ENCODE measurements around the gene TOLLIP.

The TOLLIP gene

GRCh38 chr11:1283091-1283511, 26.3 kb downstream of the TOLLIP start:
- in situ Hi-C loops (cut with MboI; ENCODE audit: low sequenced_read_pairs, unreplicated experiment), result no loop called here
- DNase-seq (ENCODE audit: low spot score), result no peak
- TF ChIP-seq CTCF (IDR thresholded peaks at IDR 0.05; ENCODE audit: borderline replicate concordance, control extremely low read depth, extremely low read depth, insufficient read depth, missing control alignments), result no peak

- in situ Hi-C loops (cut with MboI; ENCODE audit: low sequenced_read_pairs, unreplicated experiment), result no loop called here
- no peak for DNase-seq (ENCODE audit: low spot score)
Observed at GRCh38 chr11:1281974-1282365, 27.5 kb downstream of the TOLLIP start.

GRCh38 chr11:1281326-1281973, 28.0 kb downstream of the TOLLIP start:
- TF ChIP-seq CTCF (IDR thresholded peaks at IDR 0.05; ENCODE audit: borderline replicate concordance, control extremely low read depth, extremely low read depth, insufficient read depth, missing control alignments), result no peak
- DNase-seq (ENCODE audit: low spot score), result no peak
- in situ Hi-C loops (cut with MboI; ENCODE audit: low sequenced_read_pairs, unreplicated experiment), result no loop called here

More at GRCh38 chr11:1281974-1282365, 27.5 kb downstream of the TOLLIP start:
- TF ChIP-seq CTCF (IDR thresholded peaks at IDR 0.05; ENCODE audit: borderline replicate concordance, control extremely low read depth, extremely low read depth, insufficient read depth, missing control alignments), result no peak

- DNase-seq (ENCODE audit: low spot score), result no peak
- in situ Hi-C loops (cut with MboI; ENCODE audit: low sequenced_read_pairs, unreplicated experiment), result no loop called here
- no peak for TF ChIP-seq CTCF (IDR thresholded peaks at IDR 0.05; ENCODE audit: borderline replicate concordance, control extremely low read depth, extremely low read depth, insufficient read depth, missing control alignments)
Observed at GRCh38 chr11:1280116-1281035, 29.1 kb downstream of the TOLLIP start.

GRCh38 chr11:1279674-1280055, 29.8 kb downstream of the TOLLIP start:
- no peak for DNase-seq (ENCODE audit: low spot score)
- in situ Hi-C loops (cut with MboI; ENCODE audit: low sequenced_read_pairs, unreplicated experiment), result no loop called here
- TF ChIP-seq CTCF (IDR thresholded peaks at IDR 0.05; ENCODE audit: borderline replicate concordance, control extremely low read depth, extremely low read depth, insufficient read depth, missing control alignments), result no peak

- in situ Hi-C loops (cut with MboI; ENCODE audit: low sequenced_read_pairs, unreplicated experiment), result no loop called here
- no peak for TF ChIP-seq CTCF (IDR thresholded peaks at IDR 0.05; ENCODE audit: borderline replicate concordance, control extremely low read depth, extremely low read depth, insufficient read depth, missing control alignments)
- DNase-seq (ENCODE audit: low spot score), result no peak
Observed at GRCh38 chr11:1278766-1279673, 30.4 kb downstream of the TOLLIP start.

Data from GM13976 (cell line).